Ascending aorta (tissue), 2 donors: ENCODE measurements around the gene EBLN2. TPM values are rescaled to one million over a fixed set of nuclear protein-coding genes. Genes with fewer than 3 reads are reported as not detected.
A peak's percentile ranks its signal among the peaks of the same experiment; 100 is the strongest.

Source experiments
- DNase-seq, 2 donors: peaks; one replicate each; pipeline ENCODE4 v3.0.0-alpha.2; 2019; ENCODE audit warnings: low spot score in 2 of 2
- H3K27ac ChIP-seq, 2 donors: fragments of 200-600 bp; sonication (generic); one replicate each; pipeline ENCODE4 v1.5.1; 2016 to 2017; ENCODE audit warnings: mild to moderate bottlenecking in 1 of 2
- H3K27me3 ChIP-seq: fragments of 200-600 bp; sonication (generic); one replicate; pipeline ENCODE4 v1.5.1; 2017
- H3K36me3 ChIP-seq, 2 donors: fragments of 200-600 bp; sonication (generic); one replicate each; pipeline ENCODE4 v1.5.1; 2016
- H3K4me1 ChIP-seq, 2 donors: fragments of 200-600 bp; sonication (generic); one replicate each; pipeline ENCODE4 v1.5.1; 2016 to 2017; ENCODE audit warnings: mild to moderate bottlenecking in 1 of 2
- H3K4me3 ChIP-seq, 2 donors: fragments of 200-600 bp; sonication (generic); one replicate each; pipeline ENCODE4 v1.5.1; 2016 to 2017; ENCODE audit warnings: mild to moderate bottlenecking in 1 of 2
- H3K9me3 ChIP-seq, 2 donors: fragments of 200-600 bp; sonication (generic); one replicate each; pipeline ENCODE4 v1.5.1; 2016
- intact Hi-C: fragments of 100-400 bp; cut with DNase I; formaldehyde crosslinking; loops from one replicate; pipeline ENCODE4 v1.15.1; 2023
- total RNA-seq: library from RNA; depleted of rRNA; stranded (reverse); fragments of >200 nt; gene quantifications from one replicate; pipeline ENCODE4 v1.1.0, GENCODE V29; 2016
- TF ChIP-seq, protein P1 (sequence below), 3 experiments: fragments of 200-600 bp in 2 of 3; fragments of 450-650 bp in 1 of 3; sonication (generic) in 2 of 3; IDR thresholded peaks; one replicate each; pipeline ENCODE4 v1.5.1; 2016 to 2019; ENCODE audit warnings: antibody characterized with exemption in 3 of 3, mild to moderate bottlenecking in 1 of 3, moderate library complexity in 1 of 3

The EBLN2 gene
- total RNA-seq, 1 donor from 2014 or later = 0.53 TPM

DNA sequence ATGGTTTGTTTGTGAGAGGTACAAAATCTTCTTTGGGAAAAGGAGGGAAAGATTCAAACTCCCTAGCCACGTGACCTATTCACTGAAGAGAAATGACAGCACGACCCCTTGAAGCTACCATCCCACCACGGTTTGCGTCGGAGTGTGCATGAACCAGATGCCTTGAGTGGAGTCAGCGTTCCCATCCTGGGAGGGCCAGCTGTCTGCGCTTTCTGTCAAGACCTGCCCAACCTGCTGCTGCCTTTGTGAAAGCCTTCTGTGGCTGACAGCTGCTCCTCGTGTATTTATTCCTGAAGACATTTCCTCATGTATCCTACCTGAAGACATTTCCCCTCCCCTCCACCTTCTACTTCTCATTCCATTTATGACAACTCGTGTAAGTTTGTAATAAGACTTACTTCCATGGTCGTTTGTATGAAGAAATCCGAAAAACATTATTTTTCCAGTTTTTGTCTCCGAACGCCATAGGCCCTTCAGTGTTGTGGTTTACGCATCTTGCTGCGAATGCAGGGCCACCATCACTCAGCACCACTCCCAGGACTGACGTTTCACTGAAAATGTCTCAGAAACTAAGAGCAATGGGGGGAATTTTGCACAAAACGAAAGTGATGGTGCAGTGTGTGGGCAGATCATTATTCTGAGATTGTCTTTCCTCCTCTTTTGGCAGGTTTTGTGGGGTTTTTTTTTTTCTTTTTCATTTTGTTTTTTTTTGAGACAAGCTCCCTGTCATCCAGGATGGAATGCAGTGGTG is 18.9 kb downstream of the EBLN2 start:
- intact Hi-C loops = loop anchor here (10.0 kb wide), 2 partner anchors 1206 to 1356 kb away; partner anchors contain the start of gene EIF4E3
- TF ChIP-seq, protein P1, sequence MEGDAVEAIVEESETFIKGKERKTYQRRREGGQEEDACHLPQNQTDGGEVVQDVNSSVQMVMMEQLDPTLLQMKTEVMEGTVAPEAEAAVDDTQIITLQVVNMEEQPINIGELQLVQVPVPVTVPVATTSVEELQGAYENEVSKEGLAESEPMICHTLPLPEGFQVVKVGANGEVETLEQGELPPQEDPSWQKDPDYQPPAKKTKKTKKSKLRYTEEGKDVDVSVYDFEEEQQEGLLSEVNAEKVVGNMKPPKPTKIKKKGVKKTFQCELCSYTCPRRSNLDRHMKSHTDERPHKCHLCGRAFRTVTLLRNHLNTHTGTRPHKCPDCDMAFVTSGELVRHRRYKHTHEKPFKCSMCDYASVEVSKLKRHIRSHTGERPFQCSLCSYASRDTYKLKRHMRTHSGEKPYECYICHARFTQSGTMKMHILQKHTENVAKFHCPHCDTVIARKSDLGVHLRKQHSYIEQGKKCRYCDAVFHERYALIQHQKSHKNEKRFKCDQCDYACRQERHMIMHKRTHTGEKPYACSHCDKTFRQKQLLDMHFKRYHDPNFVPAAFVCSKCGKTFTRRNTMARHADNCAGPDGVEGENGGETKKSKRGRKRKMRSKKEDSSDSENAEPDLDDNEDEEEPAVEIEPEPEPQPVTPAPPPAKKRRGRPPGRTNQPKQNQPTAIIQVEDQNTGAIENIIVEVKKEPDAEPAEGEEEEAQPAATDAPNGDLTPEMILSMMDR (IDR thresholded peaks at IDR 0.05) = no peak
- no peaks in the 10 kb centered on the region for H3K9me3 ChIP-seq
- no peaks in the 10 kb centered on the region for H3K4me1 ChIP-seq
- no peak overlapping the region for H3K27ac ChIP-seq
- no peaks in the 10 kb centered on the region for H3K27me3 ChIP-seq
- no peaks in the 10 kb centered on the region for H3K36me3 ChIP-seq
- H3K4me3 ChIP-seq = no peak overlapping the region
- DNase-seq = no peak

DNA sequence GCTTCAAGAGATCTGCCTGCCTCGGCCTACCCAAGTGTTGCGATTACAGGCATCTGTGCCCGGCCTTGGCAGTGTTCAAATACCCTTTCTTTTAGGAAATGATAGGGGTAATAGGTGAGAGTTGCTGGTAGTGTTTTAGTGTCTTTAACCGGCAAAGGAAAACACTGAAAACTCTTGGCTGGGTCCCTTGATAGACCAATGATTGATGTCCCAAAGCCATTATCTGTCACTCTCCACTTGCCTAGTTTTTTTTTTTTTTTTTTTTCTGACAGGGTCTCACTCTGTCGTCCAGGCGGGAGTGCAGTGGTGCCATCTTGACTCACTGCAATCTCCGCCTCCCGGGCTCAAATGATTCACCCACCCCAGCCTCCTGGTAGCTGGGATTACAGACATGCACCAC is 19.7 kb downstream of the EBLN2 start:
- H3K36me3 ChIP-seq = no peaks in the 10 kb centered on the region
- no peaks in the 10 kb centered on the region for H3K4me1 ChIP-seq
- H3K27ac ChIP-seq = no peak overlapping the region
- intact Hi-C loops = loop anchor here (10.0 kb wide), 2 partner anchors 1206 to 1356 kb away; partner anchors contain the start of gene EIF4E3
- H3K27me3 ChIP-seq = no peaks in the 10 kb centered on the region
- TF ChIP-seq, protein P1 (IDR thresholded peaks at IDR 0.05) = no peak
- no peaks in the 10 kb centered on the region for H3K9me3 ChIP-seq
- DNase-seq = no peak
- H3K4me3 ChIP-seq = no peak overlapping the region

DNA sequence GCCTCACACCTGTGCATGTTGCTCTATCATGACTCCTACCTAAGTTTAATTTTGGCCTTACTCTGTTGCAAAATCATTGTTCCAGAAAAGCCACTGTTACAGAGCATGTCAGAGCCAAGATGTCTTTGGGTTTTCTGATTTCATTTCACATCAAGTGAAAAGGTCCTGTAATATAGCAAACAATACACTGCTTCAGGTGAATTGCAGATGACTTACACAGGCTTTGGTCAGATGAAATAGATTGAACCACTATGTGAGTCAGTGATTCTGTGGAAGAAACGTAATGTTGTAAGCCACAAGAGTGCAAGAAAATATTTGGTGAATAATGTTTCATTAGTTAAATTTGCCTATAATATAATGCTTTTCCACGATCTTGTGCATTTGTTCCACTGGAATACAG is 22.7 kb downstream of the EBLN2 start:
- Histone ChIP-seq H3K27me3 (no peaks in the 10 kb centered on the region), H3K4me1 (no peaks in the 10 kb centered on the region), H3K4me3 (no peak overlapping the region), H3K36me3 (no peaks in the 10 kb centered on the region), H3K27ac (no peak overlapping the region), H3K9me3 (no peaks in the 10 kb centered on the region)
- no peak for DNase-seq
- TF ChIP-seq, protein P1 (IDR thresholded peaks at IDR 0.05) = no peak
- intact Hi-C loops = loop anchor here (10.0 kb wide), 2 partner anchors 1209 to 1359 kb away; partner anchors contain the start of gene EIF4E3

DNA sequence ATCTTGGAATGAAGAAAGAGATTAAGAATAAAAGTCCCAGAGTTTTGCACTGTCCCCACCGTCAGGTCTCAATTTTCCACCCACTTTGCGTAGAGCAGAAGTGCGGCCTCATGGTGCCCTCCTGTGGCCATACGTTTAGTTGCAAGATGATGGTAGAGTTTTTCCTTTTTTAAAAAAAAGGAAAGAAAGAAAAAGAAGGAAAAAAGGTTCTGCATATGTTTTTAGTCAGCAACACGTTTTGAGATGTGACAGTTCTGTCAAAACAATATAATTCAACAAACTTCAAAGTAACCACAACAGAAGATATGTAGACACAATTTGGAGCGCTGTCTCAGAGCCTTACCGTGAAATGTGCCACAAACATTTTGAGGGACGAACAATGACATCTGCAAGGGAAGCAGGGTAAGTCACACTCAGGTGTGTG is 24.6 kb downstream of the EBLN2 start:
- no peak overlapping the region for H3K4me3 ChIP-seq
- H3K27me3 ChIP-seq = no peaks in the 10 kb centered on the region
- H3K36me3 ChIP-seq = no peaks in the 10 kb centered on the region
- TF ChIP-seq, protein P1 (IDR thresholded peaks at IDR 0.05) = peak; percentile 58 to 86 (median 71)
- H3K27ac ChIP-seq = no peak overlapping the region
- no peaks in the 10 kb centered on the region for H3K4me1 ChIP-seq
- H3K9me3 ChIP-seq = no peaks in the 10 kb centered on the region
- intact Hi-C loops = loop anchor here (10.0 kb wide), 2 partner anchors 1211 to 1361 kb away; partner anchors contain the start of gene EIF4E3
- no peak for DNase-seq

DNA sequence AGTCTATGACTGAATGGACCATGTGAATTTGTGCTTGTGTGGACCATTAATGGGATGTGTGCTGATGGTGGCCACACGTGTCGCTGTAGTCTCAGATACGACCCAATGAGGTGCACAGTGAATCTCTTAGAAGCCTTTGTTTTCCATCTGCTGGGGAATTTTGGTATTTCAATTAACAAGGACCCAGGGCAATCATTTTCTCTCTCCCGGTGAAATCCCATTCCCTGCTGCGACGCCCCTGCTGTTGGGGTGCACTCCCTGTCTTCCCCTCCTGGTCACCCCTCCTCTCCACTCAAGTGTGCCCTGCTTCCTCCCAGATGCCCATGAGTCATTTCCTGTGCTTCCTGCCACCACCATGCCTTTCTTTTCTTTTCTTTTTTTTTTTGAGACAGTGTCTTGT is 32.7 kb downstream of the EBLN2 start:
- TF ChIP-seq, protein P1 (IDR thresholded peaks at IDR 0.05) = no peak
- no peaks in the 10 kb centered on the region for H3K27me3 ChIP-seq
- H3K4me1 ChIP-seq = no peaks in the 10 kb centered on the region
- H3K9me3 ChIP-seq = no peaks in the 10 kb centered on the region
- intact Hi-C loops = no loop called here
- no peak for DNase-seq
- H3K27ac ChIP-seq = no peak overlapping the region
- H3K36me3 ChIP-seq = no peaks in the 10 kb centered on the region
- H3K4me3 ChIP-seq = no peak overlapping the region
